CD4-positive, CD25-positive, alpha-beta regulatory T cell (primary cell): ENCODE results near the gene LRP3. TPM values are rescaled to one million over a fixed set of nuclear protein-coding genes. Genes with fewer than 3 reads are reported as not detected.
A peak's percentile ranks its signal among the peaks of the same experiment; 100 is the strongest.
"Not testable (repeated sequence)": the region's sequence is repeated elsewhere in the genome, so short reads cannot be mapped to it uniquely, and the experiment has no call there.

Experiments
- ATAC-seq, 2 donors: fragments of 150-1000 bp; cut with Tn5 transposase; one replicate each; pipeline ENCODE4 v1.10.0; 2021; ENCODE audit warnings: low read depth in 2 of 2, moderate number of reproducible peaks in 2 of 2, moderate library complexity in 1 of 2
- DNase-seq, 3 donors: peaks; one replicate each; pipeline versions ENCODE4 v3.0.0 to v3.0.0-alpha.2; 2012 to 2022; ENCODE audit warnings: mixed read lengths in 1 of 3
- H3K27ac ChIP-seq: one replicate; pipeline ENCODE4 v1.7.0; 2013; ENCODE audit warnings: mild to moderate bottlenecking, low read length; ENCODE audit not compliant: insufficient read depth, poor library complexity, severe bottlenecking
- H3K27me3 ChIP-seq: one replicate; pipeline ENCODE4 v1.7.0; 2013; ENCODE audit warnings: low read length; ENCODE audit not compliant: control insufficient read depth, insufficient read depth
- H3K36me3 ChIP-seq: one replicate; pipeline ENCODE4 v1.7.0; 2013; ENCODE audit warnings: mild to moderate bottlenecking, low read length, moderate library complexity; ENCODE audit not compliant: control insufficient read depth, insufficient read depth
- H3K4me1 ChIP-seq: 2 replicates; pipeline ENCODE4 v1.7.0; 2013; ENCODE audit warnings: mild to moderate bottlenecking, low read length; ENCODE audit not compliant: insufficient read depth, control insufficient read depth, poor library complexity, severe bottlenecking
- H3K4me3 ChIP-seq: one replicate; pipeline ENCODE4 v1.7.0; 2013; ENCODE audit warnings: low read depth, mild to moderate bottlenecking, low read length, moderate library complexity
- H3K9me3 ChIP-seq, 2 experiments: 1 replicate in 1 of 2; 2 replicates in 1 of 2; pipeline ENCODE4 v1.7.0; 2013; ENCODE audit warnings: low read length in 2 of 2, mild to moderate bottlenecking in 1 of 2, moderate library complexity in 1 of 2; ENCODE audit not compliant: control insufficient read depth in 2 of 2
- H3K27ac Mint-ChIP-seq, 3 donors: one replicate each; pipeline ENCODE4 v1.8.0; 2020 to 2022; ENCODE audit warnings: mild to moderate bottlenecking in 3 of 3, mixed read lengths in 3 of 3, moderate library complexity in 2 of 3
- H3K27me3 Mint-ChIP-seq: one replicate; pipeline ENCODE4 v1.8.0; 2022; ENCODE audit warnings: mild to moderate bottlenecking, mixed read lengths
- H3K36me3 Mint-ChIP-seq: one replicate; pipeline ENCODE4 v1.8.0; 2020; ENCODE audit warnings: mixed read lengths
- H3K4me1 Mint-ChIP-seq, 4 donors: one replicate each; pipeline ENCODE4 v1.8.0; 2020 to 2022; ENCODE audit warnings: mixed read lengths in 4 of 4, mild to moderate bottlenecking in 1 of 4
- H3K4me3 Mint-ChIP-seq, 4 donors: one replicate each; pipeline ENCODE4 v1.8.0; 2020 to 2022; ENCODE audit warnings: mild to moderate bottlenecking in 4 of 4, mixed read lengths in 4 of 4, moderate library complexity in 3 of 4
- H3K9me3 Mint-ChIP-seq, 7 donors: one replicate each; pipeline ENCODE4 v1.8.0; 2020 to 2022; ENCODE audit warnings: mixed read lengths in 7 of 7, mild to moderate bottlenecking in 3 of 7, moderate library complexity in 2 of 7
- polyA plus RNA-seq, 4 donors: library from polyadenylated mRNA; unstranded; fragments of 300-500 nt; fragmentation: Illumina TruSeq; gene quantifications; one replicate each; pipeline ENCODE4 v1.2.3, GENCODE V29; 2021
- total RNA-seq: library from RNA; stranded (reverse); gene quantifications from one replicate; pipeline ENCODE4 v1.2.3, GENCODE V29; 2022

LRP3 gene
- total and polyA plus RNA-seq, 5 donors from 2014 or later, result not detected

DNA sequence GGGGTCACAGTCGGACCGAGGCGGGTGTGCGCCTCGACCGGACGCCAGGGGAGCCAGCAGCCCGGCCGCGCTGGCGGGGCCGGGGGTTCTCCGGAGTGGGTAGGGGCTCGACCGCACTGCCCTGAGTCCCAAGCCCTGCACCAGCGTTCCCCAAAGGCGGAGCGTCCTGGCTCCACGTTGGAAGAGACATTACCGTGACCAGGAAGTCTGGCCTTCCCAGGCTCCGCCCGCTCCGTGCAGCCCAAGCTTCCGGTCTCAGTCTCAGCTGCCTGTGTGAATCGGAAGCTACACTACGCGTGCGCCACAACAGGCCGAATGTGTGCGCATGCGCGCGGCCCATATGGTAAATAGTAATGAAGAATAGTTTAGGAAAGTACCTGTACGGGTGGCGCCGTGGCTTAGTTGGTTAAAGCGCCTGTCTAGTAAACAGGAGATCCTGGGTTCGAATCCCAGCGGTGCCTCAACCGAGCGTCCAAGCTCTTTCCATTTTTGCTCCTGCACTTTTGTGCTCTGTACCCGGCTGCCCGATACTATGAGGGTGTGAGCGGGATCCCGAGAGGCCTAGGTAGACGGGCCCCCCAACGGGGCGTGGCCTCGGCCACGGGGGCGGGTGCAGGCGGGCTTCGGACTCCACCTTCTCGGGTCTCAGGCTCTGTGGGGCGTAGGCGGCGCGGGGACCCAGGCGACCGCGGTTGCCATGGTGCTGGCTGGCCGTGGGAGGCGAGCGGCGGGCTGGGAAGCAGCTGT lies 17.3 kb upstream of the LRP3 start:
- Mint-ChIP-seq H3K4me3 (peak overlapping the region; percentile 97 to 100 (median 98)), H3K27ac (peak overlapping the region; percentile 98 to 99 (median 99))

DNA sequence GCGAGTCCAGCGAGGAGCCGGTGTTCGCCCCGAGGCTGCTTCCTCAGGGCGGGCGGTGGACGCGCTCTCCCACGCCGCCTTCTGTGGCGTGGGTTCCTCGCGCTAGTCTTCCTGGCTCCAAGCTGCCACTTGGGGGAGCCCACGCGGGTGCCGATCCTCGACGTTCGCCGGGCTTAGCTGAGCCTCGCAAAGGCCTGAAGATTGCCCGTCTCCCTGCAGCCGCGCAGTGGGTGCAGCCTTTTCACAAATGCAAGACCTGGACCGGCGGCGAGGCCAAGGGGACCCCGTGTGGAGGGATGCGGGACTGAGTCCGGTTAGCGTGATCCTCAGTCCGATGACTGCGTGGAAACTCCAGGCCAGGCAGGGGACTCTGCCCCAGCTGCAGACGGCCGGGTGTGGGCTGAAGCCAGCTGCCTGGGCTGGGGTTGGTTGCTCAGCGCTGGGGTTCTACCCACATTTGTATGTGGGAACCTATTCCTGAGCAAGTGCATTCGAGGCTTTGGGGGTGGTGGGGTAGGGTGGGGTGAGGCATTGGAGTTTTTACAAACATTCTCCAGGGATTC lies 16.6 kb upstream of the LRP3 start:
- H3K4me1 Mint-ChIP-seq, result peaks cover 9 to 54% (median 30%) of the 10 kb centered on the region in 4 donors
- H3K4me3 Mint-ChIP-seq, result peak overlapping the region; percentile 97 to 100 (median 98)
- no peaks in the 10 kb centered on the region for H3K9me3 ChIP-seq
- H3K27ac ChIP-seq, result peak overlapping the region; percentile 91
- H3K27ac Mint-ChIP-seq, result peak overlapping the region; percentile 98 to 99 (median 99)
- ATAC-seq, result peak; percentile 71
- no peaks in the 10 kb centered on the region for H3K36me3 ChIP-seq
- peak in 1 of 3 donors; percentile 85 for DNase-seq
- peaks cover 12% of the 10 kb centered on the region for H3K27me3 Mint-ChIP-seq
- H3K4me1 ChIP-seq, result peaks cover 18% of the 10 kb centered on the region
- H3K27me3 ChIP-seq, result no peaks in the 10 kb centered on the region
- peaks cover 0 to 5% (median 0%) of the 10 kb centered on the region in 7 donors for H3K9me3 Mint-ChIP-seq
- peak overlapping the region; percentile 66 for H3K4me3 ChIP-seq
- H3K36me3 Mint-ChIP-seq, result peaks cover 6% of the 10 kb centered on the region

More for the DNA sequence above, 17.3 kb upstream of the LRP3 start:
- H3K9me3 ChIP-seq, result no peaks in the 10 kb centered on the region
- peaks cover 12% of the 10 kb centered on the region for H3K27me3 Mint-ChIP-seq
- peaks cover 9 to 60% (median 35%) of the 10 kb centered on the region in 4 donors for H3K4me1 Mint-ChIP-seq
- no peaks in the 10 kb centered on the region for H3K27me3 ChIP-seq
- peaks cover 18% of the 10 kb centered on the region for H3K4me1 ChIP-seq
- H3K36me3 Mint-ChIP-seq, result peaks cover 8% of the 10 kb centered on the region
- peaks cover 0 to 5% (median 0%) of the 10 kb centered on the region in 7 donors for H3K9me3 Mint-ChIP-seq
- H3K4me3 ChIP-seq, result peak overlapping the region; percentile 88
- no peaks in the 10 kb centered on the region for H3K36me3 ChIP-seq
- H3K27ac ChIP-seq, result peak overlapping the region; percentile 91
- peak; percentile 91 to 99 (median 97) for DNase-seq
- ATAC-seq, result peak; percentile 73 to 74

GRCh38 chr19:33186431-33187182 lies 7.5 kb upstream of the LRP3 start:
- Histone ChIP-seq H3K9me3 (no peaks in the 10 kb centered on the region), H3K4me3 (no peak overlapping the region), H3K27ac (no peak overlapping the region), H3K4me1 (no peaks in the 10 kb centered on the region), H3K36me3 (no peaks in the 10 kb centered on the region), H3K27me3 (no peaks in the 10 kb centered on the region)
- H3K9me3 Mint-ChIP-seq, result no peaks in the 10 kb centered on the region
- peak overlapping the region in 1 of 3 donors; percentile 76 for H3K27ac Mint-ChIP-seq
- DNase-seq, result no peak
- H3K4me3 Mint-ChIP-seq, result no peak overlapping the region
- H3K27me3 Mint-ChIP-seq, result peaks cover 32% of the 10 kb centered on the region
- no peaks in the 10 kb centered on the region for H3K36me3 Mint-ChIP-seq
- no peak for ATAC-seq
- H3K4me1 Mint-ChIP-seq, result peaks cover 0 to 2% (median 0%) of the 10 kb centered on the region in 4 donors

DNA sequence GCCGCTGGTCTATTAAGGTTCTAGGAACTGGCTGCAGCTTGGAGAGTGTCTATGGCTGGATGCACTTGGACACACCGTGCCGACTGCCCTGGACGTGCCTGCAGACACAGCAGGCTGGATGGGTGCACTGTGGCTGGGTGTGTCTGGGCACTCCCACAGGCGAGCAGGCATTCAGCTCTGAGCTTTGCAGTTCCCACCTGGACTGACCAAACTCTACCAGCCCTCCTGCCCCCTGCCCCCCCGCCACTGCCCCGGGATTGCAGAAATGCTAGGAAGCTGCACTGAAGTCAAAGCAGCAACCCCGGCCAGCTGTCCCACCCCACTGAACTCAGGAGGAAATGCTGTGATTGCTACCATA lies 7.0 kb upstream of the LRP3 start:
- Mint-ChIP-seq H3K4me1 (peaks cover 0 to 2% (median 0%) of the 10 kb centered on the region in 4 donors), H3K27ac (no peak overlapping the region), H3K4me3 (no peak overlapping the region), H3K27me3 (peaks cover 37% of the 10 kb centered on the region), H3K9me3 (peaks cover 0 to 1% (median 0%) of the 10 kb centered on the region in 7 donors), H3K36me3 (no peaks in the 10 kb centered on the region)
- H3K4me1 ChIP-seq, result no peaks in the 10 kb centered on the region
- no peak overlapping the region for H3K4me3 ChIP-seq
- H3K27me3 ChIP-seq, result no peaks in the 10 kb centered on the region
- ATAC-seq (no peak), DNase-seq (no peak)
- no peak overlapping the region for H3K27ac ChIP-seq
- no peaks in the 10 kb centered on the region for H3K36me3 ChIP-seq
- no peaks in the 10 kb centered on the region for H3K9me3 ChIP-seq

- DNase-seq (no peak), ATAC-seq (no peak)
- Mint-ChIP-seq H3K4me3 (no peak overlapping the region), H3K4me1 (peaks cover 0 to 8% (median 0%) of the 10 kb centered on the region in 4 donors), H3K36me3 (no peaks in the 10 kb centered on the region), H3K27ac (no peak overlapping the region), H3K27me3 (peaks cover 54% of the 10 kb centered on the region), H3K9me3 (peaks cover 0 to 1% (median 0%) of the 10 kb centered on the region in 7 donors)
- Histone ChIP-seq H3K9me3 (no peaks in the 10 kb centered on the region), H3K4me3 (no peak overlapping the region), H3K4me1 (no peaks in the 10 kb centered on the region), H3K27me3 (peaks cover 7% of the 10 kb centered on the region), H3K36me3 (no peaks in the 10 kb centered on the region), H3K27ac (no peak overlapping the region)
These were observed 4.7 kb upstream of the LRP3 start for GRCh38 chr19:33189453-33189852.

- H3K9me3 Mint-ChIP-seq, H3K27me3 ChIP-seq, H3K27ac ChIP-seq, H3K27ac Mint-ChIP-seq, H3K4me1 ChIP-seq, H3K36me3 ChIP-seq, H3K4me3 ChIP-seq, DNase-seq, H3K9me3 ChIP-seq, H3K36me3 Mint-ChIP-seq, ATAC-seq: not testable (repeated sequence)
- peaks cover 0 to 11% (median 0%) of the 10 kb centered on the region in 4 donors for H3K4me1 Mint-ChIP-seq
- H3K27me3 Mint-ChIP-seq, result peaks cover 64% of the 10 kb centered on the region
- peak overlapping the region in 1 of 4 donors; percentile 21 for H3K4me3 Mint-ChIP-seq
These were observed 3.0 kb upstream of the LRP3 start for GRCh38 chr19:33191092-33191491.

- no peaks in the 10 kb centered on the region for H3K36me3 Mint-ChIP-seq
- Histone ChIP-seq H3K27ac (no peak overlapping the region), H3K27me3 (peaks cover 7% of the 10 kb centered on the region), H3K9me3 (no peaks in the 10 kb centered on the region), H3K36me3 (no peaks in the 10 kb centered on the region), H3K4me3 (no peak overlapping the region), H3K4me1 (no peaks in the 10 kb centered on the region)
- H3K27me3 Mint-ChIP-seq, result peaks cover 64% of the 10 kb centered on the region
- no peak for ATAC-seq
- H3K9me3 Mint-ChIP-seq, result peaks cover 0 to 1% (median 0%) of the 10 kb centered on the region in 7 donors
- no peak overlapping the region for H3K27ac Mint-ChIP-seq
- H3K4me3 Mint-ChIP-seq, result peak overlapping the region in 1 of 4 donors; percentile 21
- DNase-seq, result no peak
- H3K4me1 Mint-ChIP-seq, result peaks cover 0 to 9% (median 0%) of the 10 kb centered on the region in 4 donors
These were observed 2.6 kb upstream of the LRP3 start for GRCh38 chr19:33191501-33191900.
